HepG2 (cell line): ENCODE data around the gene ZSCAN23. TPM values are rescaled to one million over a fixed set of nuclear protein-coding genes. Genes with fewer than 3 reads are reported as not detected.
A peak's percentile ranks its signal among the peaks of the same experiment; 100 is the strongest.

Experiments
- BORCS8-MEF2B ChIP-seq: sonication (generic); formaldehyde crosslinking; IDR thresholded peaks from 2 replicates; pipeline ENCODE4 v1.8.0; 2022; ENCODE audit warnings: mild to moderate bottlenecking, missing genetic modification reagents
- FOSL1 ChIP-seq: sonication (generic); formaldehyde crosslinking; IDR thresholded peaks from 2 replicates; pipeline ENCODE4 v1.9.0; 2021; ENCODE audit warnings: missing genetic modification reagents, borderline replicate concordance
- FOXA1 ChIP-seq, 2 experiments: fragments of 450-650 bp in 1 of 2; sonication (generic) in 1 of 2; formaldehyde crosslinking in 1 of 2; IDR thresholded peaks; 2 replicates each; pipeline versions ENCODE4 v1.4.0 to v1.6.1; 2016 to 2020; ENCODE audit warnings: missing genetic modification reagents in 1 of 2
- GABPB1 ChIP-seq: IDR thresholded peaks from 2 replicates; pipeline ENCODE4 v1.6.1; 2016; ENCODE audit warnings: mild to moderate bottlenecking, missing genetic modification reagents, moderate library complexity, missing compliant biosample characterization
- GPN1 ChIP-seq: sonication (generic); formaldehyde crosslinking; IDR thresholded peaks from 2 replicates; pipeline ENCODE4 v1.5.1; 2020; ENCODE audit warnings: missing genetic modification reagents, borderline replicate concordance
- JDP2 ChIP-seq: sonication (generic); formaldehyde crosslinking; IDR thresholded peaks from 2 replicates; pipeline ENCODE4 v1.8.1; 2022; ENCODE audit warnings: missing genetic modification reagents, borderline replicate concordance
- KDM6A ChIP-seq: IDR thresholded peaks from 2 replicates; pipeline ENCODE4 v1.6.1; 2016; ENCODE audit warnings: low read depth
- MAFF ChIP-seq: IDR thresholded peaks from 2 replicates; pipeline ENCODE4 v1.6.1; 2011; ENCODE audit warnings: low read depth, low read length, improper control_type of control experiment
- MTA1 ChIP-seq: sonication (generic); formaldehyde crosslinking; IDR thresholded peaks from 2 replicates; pipeline ENCODE4 v1.4.0; 2020; ENCODE audit warnings: missing genetic modification reagents, mild to moderate bottlenecking, borderline replicate concordance
- NFIB ChIP-seq: sonication (generic); formaldehyde crosslinking; IDR thresholded peaks from 2 replicates; pipeline ENCODE4 v1.9.0; 2021; ENCODE audit warnings: missing genetic modification reagents, mild to moderate bottlenecking, borderline replicate concordance
- NKX3-1 ChIP-seq: sonication (generic); formaldehyde crosslinking; IDR thresholded peaks from 2 replicates; pipeline ENCODE4 v1.5.0; 2020; ENCODE audit warnings: missing genetic modification reagents
- NR2F2 ChIP-seq: IDR thresholded peaks from 2 replicates; pipeline ENCODE4 v1.6.1; 2012; ENCODE audit warnings: low read depth, inconsistent platforms, borderline replicate concordance
- PTBP1 ChIP-seq: fragments of 200-400 bp; formaldehyde crosslinking; IDR thresholded peaks from 2 replicates; pipeline ENCODE4 v1.6.1; 2018; ENCODE audit warnings: low read length, low read depth; ENCODE audit not compliant: poor library complexity, severe bottlenecking
- SP140L ChIP-seq: sonication (generic); formaldehyde crosslinking; IDR thresholded peaks from 2 replicates; pipeline ENCODE4 v1.4.0; 2020; ENCODE audit warnings: missing genetic modification reagents, borderline replicate concordance
- TBX2 ChIP-seq: sonication (generic); formaldehyde crosslinking; IDR thresholded peaks from 2 replicates; pipeline ENCODE4 v1.5.0; 2020; ENCODE audit warnings: missing genetic modification reagents, mild to moderate bottlenecking, borderline replicate concordance
- ZFP1 ChIP-seq: IDR thresholded peaks from 2 replicates; pipeline ENCODE4 v1.6.1; 2016
- ZNF234 ChIP-seq: sonication (generic); formaldehyde crosslinking; conservative IDR thresholded peaks from 2 replicates; pipeline ENCODE4 v1.5.1; 2020; ENCODE audit warnings: mild to moderate bottlenecking, missing genetic modification reagents
- ZNF776 ChIP-seq: sonication (generic); formaldehyde crosslinking; IDR thresholded peaks from 2 replicates; pipeline ENCODE4 v1.4.0; 2020; ENCODE audit warnings: mild to moderate bottlenecking, missing genetic modification reagents
- ZNF816 ChIP-seq: sonication (generic); formaldehyde crosslinking; IDR thresholded peaks from 2 replicates; pipeline ENCODE4 v1.8.0; 2022; ENCODE audit warnings: missing genetic modification reagents, mild to moderate bottlenecking, borderline replicate concordance
- ZSCAN30 ChIP-seq: sonication (generic); formaldehyde crosslinking; IDR thresholded peaks from 2 replicates; pipeline ENCODE4 v1.5.0; 2020; ENCODE audit warnings: mild to moderate bottlenecking, missing genetic modification reagents
- polyA plus RNA-seq, 8 experiments: library from polyadenylated mRNA; depleted of rRNA in 3 of 8; stranded (reverse) in 7 of 8; unstranded in 1 of 8; fragments of >200 nt; fragmentation: Illumina TruSeq in 4 of 8; extraction: Trizol in 4 of 8; gene quantifications; 2 replicates each; pipeline versions ENCODE4 v1.2.1 to v1.2.3, GENCODE V29; 2011 to 2016; ENCODE audit warnings: low read depth in 4 of 8, missing spikeins in 1 of 8, mixed read lengths in 1 of 8; ENCODE audit not compliant: insufficient read depth in 1 of 8
- total RNA-seq, 5 experiments: library from RNA; depleted of rRNA; stranded (reverse); fragments of >200 nt; fragmentation: Illumina TruSeq; extraction: Trizol; gene quantifications; 2 replicates each; pipeline ENCODE4 v1.2.3, GENCODE V29; 2016; ENCODE audit warnings: low read depth in 1 of 5
- TF ChIP-seq, protein P1 (sequence below): sonication (generic); formaldehyde crosslinking; IDR thresholded peaks from 2 replicates; pipeline ENCODE4 v1.5.0; 2020; ENCODE audit warnings: mild to moderate bottlenecking, missing genetic modification reagents, moderate library complexity
- TF ChIP-seq, protein P2 (sequence below): sonication (generic); formaldehyde crosslinking; IDR thresholded peaks from 2 replicates; pipeline ENCODE4 v1.5.0; 2020; ENCODE audit warnings: missing genetic modification reagents
- TF ChIP-seq, protein P3 (sequence below): IDR thresholded peaks from 2 replicates; pipeline ENCODE4 v1.6.1; 2018; ENCODE audit warnings: missing genetic modification reagents
- TF ChIP-seq, protein P4 (sequence below): sonication (generic); formaldehyde crosslinking; IDR thresholded peaks from 2 replicates; pipeline ENCODE4 v1.5.1; 2020; ENCODE audit warnings: mild to moderate bottlenecking, missing genetic modification reagents, borderline replicate concordance

ZSCAN23 gene
- total and polyA plus RNA-seq, 2 of the 13 experiments (the other 11 are each of a cell fraction or from before 2014, with no cell fraction given) = 0.29 to 1.2 TPM

DNA sequence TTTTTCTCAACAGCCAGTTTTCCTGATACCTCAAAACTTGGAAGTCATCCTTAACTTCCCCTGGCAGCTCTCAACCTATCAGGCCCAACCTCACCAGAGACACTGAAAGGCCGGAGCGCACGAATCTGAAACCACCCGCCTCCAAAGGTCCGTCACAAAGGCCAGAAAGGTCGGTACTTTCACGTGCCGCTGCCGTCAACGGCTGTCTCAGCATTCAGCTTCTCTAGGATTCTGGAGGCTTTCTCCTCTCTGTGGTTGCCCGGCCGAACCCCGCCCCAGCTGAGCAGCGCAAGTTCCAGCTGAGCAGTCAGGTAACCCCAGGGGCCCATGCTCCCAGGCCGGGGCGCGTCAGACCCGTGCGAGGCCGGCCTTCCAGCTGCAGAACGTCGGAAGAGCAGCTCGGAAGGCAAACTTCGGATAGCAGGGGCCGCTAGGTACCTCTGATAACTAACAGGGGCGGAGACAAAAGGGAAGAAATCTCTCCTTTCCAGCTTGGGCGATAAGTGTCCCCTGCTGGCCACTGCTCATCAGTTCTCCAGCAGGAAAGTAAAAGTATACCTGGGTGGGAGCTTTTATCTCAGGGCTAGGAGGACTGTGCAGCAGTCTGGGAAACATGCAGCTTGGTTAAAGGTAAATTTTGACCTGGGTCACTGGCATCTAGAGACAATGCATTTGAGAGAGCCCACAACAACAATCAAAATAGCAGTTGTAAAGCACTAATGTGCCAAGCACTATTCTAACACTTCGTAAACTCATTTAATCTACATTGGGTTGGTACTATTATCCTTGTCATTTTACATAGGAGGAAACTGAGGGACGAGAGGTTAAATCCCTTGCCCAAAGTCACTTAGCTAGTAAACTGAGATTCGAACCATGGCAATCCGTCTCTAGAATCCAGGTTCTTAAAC lies 59.8 kb downstream of the ZSCAN23 start (continued):
- no peak for TF ChIP-seq FOXA1 (IDR thresholded peaks at IDR 0.05)
- peak; percentile 25; the same call in 1 of the 2 replicates for TF ChIP-seq FOXA1 (CRISPR knock-in tag; IDR thresholded peaks at IDR 0.05)
- TF ChIP-seq JDP2 (CRISPR knock-in tag) = no peak
- peak; percentile 76; the same call in 1 of the 2 replicates for TF ChIP-seq ZFP1 (CRISPR knock-in tag)
- peak; percentile 74; the same call in 1 of the 2 replicates for TF ChIP-seq SP140L (CRISPR knock-in tag)
- TF ChIP-seq PTBP1 = peak; percentile 93
- TF ChIP-seq NR2F2 = peak; percentile 96
- no peak for TF ChIP-seq ZSCAN30
- TF ChIP-seq ZNF816 (CRISPR knock-in tag) = no peak; the same call in 1 of the 2 replicates
- peak; percentile 52; the same call in 1 of the 2 replicates for TF ChIP-seq MAFF
- TF ChIP-seq NKX3-1 (CRISPR knock-in tag) = no peak
- TF ChIP-seq, protein P1, sequence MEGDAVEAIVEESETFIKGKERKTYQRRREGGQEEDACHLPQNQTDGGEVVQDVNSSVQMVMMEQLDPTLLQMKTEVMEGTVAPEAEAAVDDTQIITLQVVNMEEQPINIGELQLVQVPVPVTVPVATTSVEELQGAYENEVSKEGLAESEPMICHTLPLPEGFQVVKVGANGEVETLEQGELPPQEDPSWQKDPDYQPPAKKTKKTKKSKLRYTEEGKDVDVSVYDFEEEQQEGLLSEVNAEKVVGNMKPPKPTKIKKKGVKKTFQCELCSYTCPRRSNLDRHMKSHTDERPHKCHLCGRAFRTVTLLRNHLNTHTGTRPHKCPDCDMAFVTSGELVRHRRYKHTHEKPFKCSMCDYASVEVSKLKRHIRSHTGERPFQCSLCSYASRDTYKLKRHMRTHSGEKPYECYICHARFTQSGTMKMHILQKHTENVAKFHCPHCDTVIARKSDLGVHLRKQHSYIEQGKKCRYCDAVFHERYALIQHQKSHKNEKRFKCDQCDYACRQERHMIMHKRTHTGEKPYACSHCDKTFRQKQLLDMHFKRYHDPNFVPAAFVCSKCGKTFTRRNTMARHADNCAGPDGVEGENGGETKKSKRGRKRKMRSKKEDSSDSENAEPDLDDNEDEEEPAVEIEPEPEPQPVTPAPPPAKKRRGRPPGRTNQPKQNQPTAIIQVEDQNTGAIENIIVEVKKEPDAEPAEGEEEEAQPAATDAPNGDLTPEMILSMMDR (CRISPR knock-in tag) = peak; percentile 72
- TF ChIP-seq GABPB1 (CRISPR knock-in tag) = peak; percentile 92
- TF ChIP-seq GPN1 (CRISPR knock-in tag) = no peak
- TF ChIP-seq BORCS8-MEF2B (CRISPR knock-in tag) = peak; percentile 96
- no peak for TF ChIP-seq NFIB
- TF ChIP-seq ZNF234 (CRISPR knock-in tag) = no peak
- peak; percentile 65; the same call in 1 of the 2 replicates for TF ChIP-seq MTA1
- TF ChIP-seq FOSL1 (CRISPR knock-in tag) = no peak
- TF ChIP-seq, protein P2, sequence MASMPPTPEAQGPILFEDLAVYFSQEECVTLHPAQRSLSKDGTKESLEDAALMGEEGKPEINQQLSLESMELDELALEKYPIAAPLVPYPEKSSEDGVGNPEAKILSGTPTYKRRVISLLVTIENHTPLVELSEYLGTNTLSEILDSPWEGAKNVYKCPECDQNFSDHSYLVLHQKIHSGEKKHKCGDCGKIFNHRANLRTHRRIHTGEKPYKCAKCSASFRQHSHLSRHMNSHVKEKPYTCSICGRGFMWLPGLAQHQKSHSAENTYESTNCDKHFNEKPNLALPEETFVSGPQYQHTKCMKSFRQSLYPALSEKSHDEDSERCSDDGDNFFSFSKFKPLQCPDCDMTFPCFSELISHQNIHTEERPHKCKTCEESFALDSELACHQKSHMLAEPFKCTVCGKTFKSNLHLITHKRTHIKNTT (CRISPR knock-in tag) = no peak
- TF ChIP-seq, protein P3, sequence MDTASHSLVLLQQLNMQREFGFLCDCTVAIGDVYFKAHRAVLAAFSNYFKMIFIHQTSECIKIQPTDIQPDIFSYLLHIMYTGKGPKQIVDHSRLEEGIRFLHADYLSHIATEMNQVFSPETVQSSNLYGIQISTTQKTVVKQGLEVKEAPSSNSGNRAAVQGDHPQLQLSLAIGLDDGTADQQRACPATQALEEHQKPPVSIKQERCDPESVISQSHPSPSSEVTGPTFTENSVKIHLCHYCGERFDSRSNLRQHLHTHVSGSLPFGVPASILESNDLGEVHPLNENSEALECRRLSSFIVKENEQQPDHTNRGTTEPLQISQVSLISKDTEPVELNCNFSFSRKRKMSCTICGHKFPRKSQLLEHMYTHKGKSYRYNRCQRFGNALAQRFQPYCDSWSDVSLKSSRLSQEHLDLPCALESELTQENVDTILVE = peak; percentile 79; the same call in 1 of the 2 replicates
- no peak for TF ChIP-seq ZNF776 (CRISPR knock-in tag)
- TF ChIP-seq TBX2 = peak; percentile 93
- TF ChIP-seq, protein P4, sequence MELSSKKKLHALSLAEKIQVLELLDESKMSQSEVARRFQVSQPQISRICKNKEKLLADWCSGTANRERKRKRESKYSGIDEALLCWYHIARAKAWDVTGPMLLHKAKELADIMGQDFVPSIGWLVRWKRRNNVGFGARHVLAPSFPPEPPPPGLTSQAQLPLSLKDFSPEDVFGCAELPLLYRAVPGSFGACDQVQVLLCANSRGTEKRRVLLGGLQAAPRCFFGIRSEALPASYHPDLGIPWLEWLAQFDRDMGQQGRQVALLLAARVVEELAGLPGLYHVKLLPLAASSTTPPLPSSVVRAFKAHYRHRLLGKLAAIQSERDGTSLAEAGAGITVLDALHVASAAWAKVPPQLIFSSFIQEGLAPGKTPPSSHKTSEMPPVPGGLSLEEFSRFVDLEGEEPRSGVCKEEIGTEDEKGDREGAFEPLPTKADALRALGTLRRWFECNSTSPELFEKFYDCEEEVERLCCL = no peak
- TF ChIP-seq KDM6A (CRISPR knock-in tag) = no peak; the same call in 1 of the 2 replicates
